Vagina (tissue), 2 donors: Measurements from ENCODE around the gene MDFIC.

ENCODE experiments used
- POLR2A ChIP-seq, 2 donors: fragments of 450-650 bp; IDR thresholded peaks; one replicate each; pipeline ENCODE4 v1.6.1; 2017; ENCODE audit warnings: antibody characterized with exemption in 2 of 2, mild to moderate bottlenecking in 2 of 2, moderate library complexity in 2 of 2
- POLR2AphosphoS5 ChIP-seq, 2 donors: sonication (generic); formaldehyde crosslinking; IDR thresholded peaks; one replicate each; pipeline ENCODE4 v1.9.0; 2017; ENCODE audit warnings: antibody characterized with exemption in 2 of 2, mild to moderate bottlenecking in 2 of 2, low read depth in 1 of 2; ENCODE audit not compliant: insufficient read depth in 1 of 2
- TF ChIP-seq, protein P1 (sequence below), 3 experiments: fragments of 450-650 bp in 2 of 3; fragments of 200-600 bp in 1 of 3; sonication (generic) in 1 of 3; IDR thresholded peaks; one replicate each; pipeline ENCODE4 v1.5.1; 2017 to 2019; ENCODE audit warnings: antibody characterized with exemption in 3 of 3, mild to moderate bottlenecking in 2 of 3, moderate library complexity in 2 of 3

DNA sequence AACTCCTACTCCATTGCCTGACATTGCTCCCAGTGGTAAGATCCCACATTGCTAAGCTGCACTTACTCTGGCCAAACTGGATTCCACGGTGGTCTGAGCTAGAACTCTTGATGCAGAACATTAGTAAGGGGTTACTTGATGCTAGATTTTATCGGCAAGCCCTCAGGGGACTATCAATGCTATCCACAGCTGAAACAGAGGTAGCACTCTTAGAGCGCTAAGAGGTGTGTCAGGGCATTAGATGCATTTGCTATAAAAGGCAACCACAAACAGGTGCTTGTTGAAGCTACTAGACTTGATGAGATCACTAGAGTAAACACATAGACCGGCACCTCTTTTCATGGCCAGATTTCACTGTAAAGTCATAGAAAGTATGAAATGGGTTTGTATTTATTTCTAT, 116.3 kb downstream of the MDFIC start:
- TF ChIP-seq, protein P1, sequence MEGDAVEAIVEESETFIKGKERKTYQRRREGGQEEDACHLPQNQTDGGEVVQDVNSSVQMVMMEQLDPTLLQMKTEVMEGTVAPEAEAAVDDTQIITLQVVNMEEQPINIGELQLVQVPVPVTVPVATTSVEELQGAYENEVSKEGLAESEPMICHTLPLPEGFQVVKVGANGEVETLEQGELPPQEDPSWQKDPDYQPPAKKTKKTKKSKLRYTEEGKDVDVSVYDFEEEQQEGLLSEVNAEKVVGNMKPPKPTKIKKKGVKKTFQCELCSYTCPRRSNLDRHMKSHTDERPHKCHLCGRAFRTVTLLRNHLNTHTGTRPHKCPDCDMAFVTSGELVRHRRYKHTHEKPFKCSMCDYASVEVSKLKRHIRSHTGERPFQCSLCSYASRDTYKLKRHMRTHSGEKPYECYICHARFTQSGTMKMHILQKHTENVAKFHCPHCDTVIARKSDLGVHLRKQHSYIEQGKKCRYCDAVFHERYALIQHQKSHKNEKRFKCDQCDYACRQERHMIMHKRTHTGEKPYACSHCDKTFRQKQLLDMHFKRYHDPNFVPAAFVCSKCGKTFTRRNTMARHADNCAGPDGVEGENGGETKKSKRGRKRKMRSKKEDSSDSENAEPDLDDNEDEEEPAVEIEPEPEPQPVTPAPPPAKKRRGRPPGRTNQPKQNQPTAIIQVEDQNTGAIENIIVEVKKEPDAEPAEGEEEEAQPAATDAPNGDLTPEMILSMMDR (IDR thresholded peaks at IDR 0.05): no peak
- no peak for TF ChIP-seq POLR2AphosphoS5 (IDR thresholded peaks at IDR 0.05; ENCODE audit: insufficient read depth in 1 of 2, low read depth in 1 of 2)
- TF ChIP-seq POLR2A (IDR thresholded peaks at IDR 0.05): no peak
